OCI-LY7 (cell line): Measurements from ENCODE around the gene UBE2J2. TPM values are rescaled to one million over a fixed set of nuclear protein-coding genes. Genes with fewer than 3 reads are reported as not detected.

Source experiments
- BruUV-seq: library from RNA; stranded (reverse); fragments of 400-500 nt; replicated peaks from 2 replicates; lab custom pipeline; 2021; lab: Mats Ljungman, UMichigan
- CTCF ChIA-PET: fragments of 300-600 bp; sonication (Branson Sonifier 250); formaldehyde crosslinking; loops from one replicate; lab custom pipeline; 2022; ENCODE audit warnings: antibody characterized with exemption; ENCODE audit not compliant: unreplicated experiment; lab: Charles Lee
- POLR2A ChIA-PET: fragments of 300-600 bp; sonication (Branson Sonifier 250); formaldehyde crosslinking; loops from one replicate; lab custom pipeline; 2022; ENCODE audit warnings: antibody characterized with exemption; lab: Charles Lee
- DNase-seq: peaks from one replicate; pipeline ENCODE4 v3.0.0-alpha.2; 2015; ENCODE audit warnings: low spot score
- H2AFZ ChIP-seq: fragments of 200-600 bp; sonication (generic), shearing (Covaris generic); 2 replicates; pipeline ENCODE4 v1.6.1; 2014; ENCODE audit warnings: mild to moderate bottlenecking, antibody characterized with exemption, low read length, moderate library complexity
- H3K27ac ChIP-seq: fragments of 200-600 bp; sonication (generic); 2 replicates; pipeline ENCODE4 v1.5.1; 2014; ENCODE audit warnings: mixed run types, low read depth, mild to moderate bottlenecking, moderate library complexity, low read length, inconsistent platforms; ENCODE audit not compliant: poor library complexity, severe bottlenecking
- H3K36me3 ChIP-seq: fragments of 200-600 bp; sonication (generic); 2 replicates; pipeline ENCODE4 v1.6.1; 2014; ENCODE audit warnings: mild to moderate bottlenecking, antibody characterized with exemption, low read length, moderate library complexity, mixed read lengths; ENCODE audit not compliant: insufficient read depth
- H3K4me1 ChIP-seq: fragments of 200-600 bp; sonication (generic); 2 replicates; pipeline ENCODE4 v1.5.1; 2014; ENCODE audit warnings: mild to moderate bottlenecking, low read length; ENCODE audit not compliant: insufficient read depth, poor library complexity, severe bottlenecking
- H3K4me2 ChIP-seq: fragments of 200-600 bp; sonication (generic); 2 replicates; pipeline ENCODE4 v1.6.1; 2014; ENCODE audit warnings: mild to moderate bottlenecking, low read length
- H3K4me3 ChIP-seq: fragments of 200-600 bp; sonication (generic); 2 replicates; pipeline ENCODE4 v1.5.1; 2014; ENCODE audit warnings: mild to moderate bottlenecking, low read depth, low read length; ENCODE audit not compliant: poor library complexity, severe bottlenecking
- H3K79me2 ChIP-seq: fragments of 200-600 bp; sonication (generic); 2 replicates; pipeline ENCODE4 v1.6.1; 2016; ENCODE audit warnings: low read depth, mild to moderate bottlenecking, low read length, moderate library complexity, mixed read lengths; ENCODE audit not compliant: insufficient read depth
- H3K9me2 ChIP-seq: fragments of 200-600 bp; sonication (generic); 2 replicates; pipeline ENCODE4 v1.6.1; 2016; ENCODE audit warnings: mild to moderate bottlenecking, low read length, mixed read lengths; ENCODE audit not compliant: insufficient read depth
- H3K9me3 ChIP-seq: fragments of 200-600 bp; sonication (generic); 2 replicates; pipeline ENCODE4 v1.6.1; 2014; ENCODE audit warnings: mild to moderate bottlenecking, mixed run types, low read length, mixed read lengths
- H4K20me1 ChIP-seq: fragments of 200-600 bp; sonication (generic); 2 replicates; pipeline ENCODE4 v1.6.1; 2014; ENCODE audit warnings: mild to moderate bottlenecking, antibody characterized with exemption, low read length, moderate library complexity, mixed read lengths; ENCODE audit not compliant: insufficient read depth
- EZH2phosphoT487 ChIP-seq: fragments of 200-600 bp; sonication (generic); IDR thresholded peaks from 2 replicates; pipeline ENCODE4 v1.6.1; 2018; ENCODE audit warnings: low read depth, borderline replicate concordance, mild to moderate bottlenecking, mixed run types, antibody characterized with exemption, low read length, moderate library complexity, mixed read lengths
- intact Hi-C: fragments of 100-400 bp; cut with micrococcal nuclease; formaldehyde crosslinking; loops from one replicate; pipeline ENCODE4 v1.10.0; 2022; ENCODE audit not compliant: unreplicated experiment
- total RNA-seq, 2 experiments: library from RNA; depleted of rRNA in 1 of 2; stranded (reverse); fragments of >200 nt in 1 of 2; shearing (Covaris generic) in 1 of 2; gene quantifications; 2 replicates each; pipeline ENCODE4 v1.2.3, GENCODE V29; 2014 to 2022
- TF ChIP-seq, protein P1 (sequence below): fragments of 200-600 bp; sonication (generic); conservative IDR thresholded peaks from 2 replicates; pipeline ENCODE4 v1.5.1; 2014; ENCODE audit warnings: mild to moderate bottlenecking, antibody characterized with exemption, low read length, moderate library complexity, mixed read lengths

Gene UBE2J2
- total RNA-seq, 2 experiments from 2014 or later = 69.2 to 88.7 TPM

DNA sequence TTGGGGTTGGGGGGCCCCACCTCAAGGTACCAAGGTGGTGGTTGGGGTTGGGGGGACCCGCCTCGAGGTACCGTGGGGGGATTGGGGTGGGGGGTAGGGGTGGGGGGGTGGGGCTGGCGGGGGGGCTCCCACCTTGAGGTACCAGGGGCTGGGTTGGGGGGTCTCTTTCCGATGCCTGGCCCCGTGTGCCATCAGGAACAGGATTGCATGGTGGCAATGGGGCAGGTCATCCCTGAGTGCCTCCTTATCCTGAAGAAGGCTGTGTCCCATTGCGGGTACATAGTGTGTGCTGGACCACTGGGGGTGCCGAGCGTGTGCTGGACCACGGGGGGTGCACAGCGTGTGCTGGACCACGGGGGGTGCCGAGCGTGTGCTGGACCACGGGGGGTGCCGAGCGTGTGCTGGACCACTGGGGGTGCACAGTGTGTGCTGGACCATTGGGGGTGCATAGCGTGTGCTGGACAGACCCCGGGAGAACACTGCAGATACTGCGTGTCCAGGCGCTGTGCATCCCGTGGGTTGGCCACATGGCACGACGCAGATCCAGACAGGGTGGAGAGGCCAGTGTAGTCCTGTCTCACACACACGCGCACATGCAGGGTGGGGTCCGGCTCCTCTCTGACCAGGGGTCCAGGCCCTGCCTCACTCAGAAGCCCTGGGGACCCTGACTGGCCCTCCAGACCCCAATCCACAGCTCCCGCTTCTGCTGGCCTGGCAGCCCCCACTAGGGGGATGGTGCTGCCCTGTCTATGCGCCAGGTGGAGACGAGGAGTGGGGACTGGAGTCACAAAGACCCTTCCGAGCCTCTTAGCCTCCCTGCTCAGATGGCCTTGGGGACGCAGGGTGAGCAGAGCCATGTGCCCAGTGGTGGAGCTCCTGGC, 10.8 kb upstream of the UBE2J2 start:
- TF ChIP-seq EZH2phosphoT487 = no peak
- TF ChIP-seq, protein P1, sequence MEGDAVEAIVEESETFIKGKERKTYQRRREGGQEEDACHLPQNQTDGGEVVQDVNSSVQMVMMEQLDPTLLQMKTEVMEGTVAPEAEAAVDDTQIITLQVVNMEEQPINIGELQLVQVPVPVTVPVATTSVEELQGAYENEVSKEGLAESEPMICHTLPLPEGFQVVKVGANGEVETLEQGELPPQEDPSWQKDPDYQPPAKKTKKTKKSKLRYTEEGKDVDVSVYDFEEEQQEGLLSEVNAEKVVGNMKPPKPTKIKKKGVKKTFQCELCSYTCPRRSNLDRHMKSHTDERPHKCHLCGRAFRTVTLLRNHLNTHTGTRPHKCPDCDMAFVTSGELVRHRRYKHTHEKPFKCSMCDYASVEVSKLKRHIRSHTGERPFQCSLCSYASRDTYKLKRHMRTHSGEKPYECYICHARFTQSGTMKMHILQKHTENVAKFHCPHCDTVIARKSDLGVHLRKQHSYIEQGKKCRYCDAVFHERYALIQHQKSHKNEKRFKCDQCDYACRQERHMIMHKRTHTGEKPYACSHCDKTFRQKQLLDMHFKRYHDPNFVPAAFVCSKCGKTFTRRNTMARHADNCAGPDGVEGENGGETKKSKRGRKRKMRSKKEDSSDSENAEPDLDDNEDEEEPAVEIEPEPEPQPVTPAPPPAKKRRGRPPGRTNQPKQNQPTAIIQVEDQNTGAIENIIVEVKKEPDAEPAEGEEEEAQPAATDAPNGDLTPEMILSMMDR = no peak
- Histone ChIP-seq H3K36me3 (no peaks in the 10 kb centered on the region), H2AFZ (no peak overlapping the region), H3K4me3 (no peak overlapping the region), H3K9me3 (no peaks in the 10 kb centered on the region), H3K27ac (no peak overlapping the region), H3K4me1 (no peaks in the 10 kb centered on the region), H3K4me2 (no peak overlapping the region), H3K79me2 (no peaks in the 10 kb centered on the region), H4K20me1 (no peaks in the 10 kb centered on the region), H3K9me2 (no peaks in the 10 kb centered on the region)
- no TSS peak for BruUV-seq
- ChIA-PET POLR2A (no interaction called here), CTCF (no interaction called here)
- intact Hi-C loops = no loop called here
- no peak for DNase-seq

GRCh38 chr1:1283821-1284220, 10.2 kb upstream of the UBE2J2 start:
- Histone ChIP-seq H3K9me3 (no peaks in the 10 kb centered on the region), H3K36me3 (no peaks in the 10 kb centered on the region), H3K9me2 (no peaks in the 10 kb centered on the region), H3K4me3 (no peak overlapping the region), H3K27ac (no peak overlapping the region), H3K4me1 (no peaks in the 10 kb centered on the region), H3K4me2 (no peak overlapping the region), H4K20me1 (no peaks in the 10 kb centered on the region), H2AFZ (no peak overlapping the region), H3K79me2 (no peaks in the 10 kb centered on the region)
- TF ChIP-seq EZH2phosphoT487 = no peak
- BruUV-seq = no TSS peak
- ChIA-PET CTCF (no interaction called here), POLR2A (no interaction called here)
- DNase-seq = peak; percentile 43
- intact Hi-C loops = no loop called here

- intact Hi-C loops = no loop called here
- POLR2A ChIA-PET = no interaction called here
- no peak overlapping the region for H3K27ac ChIP-seq
These were observed 9.3 kb upstream of the UBE2J2 start for GRCh38 chr1:1282998-1283397.

More at GRCh38 chr1:1282998-1283397, 9.3 kb upstream of the UBE2J2 start:
- no peak overlapping the region for H2AFZ ChIP-seq
- CTCF ChIA-PET = interaction anchor here (0.6 kb wide), 1 partner anchor 254 kb away, joined by 3 read pairs; no protein-coding TSS in a partner anchor
- H3K4me1 ChIP-seq = no peaks in the 10 kb centered on the region
- H3K79me2 ChIP-seq = no peaks in the 10 kb centered on the region
- no peaks in the 10 kb centered on the region for H3K9me3 ChIP-seq
- no peak overlapping the region for H3K4me2 ChIP-seq
- no peak for DNase-seq
- no peak for TF ChIP-seq EZH2phosphoT487
- TF ChIP-seq, protein P1 = no peak
- no peaks in the 10 kb centered on the region for H3K9me2 ChIP-seq
- no peaks in the 10 kb centered on the region for H4K20me1 ChIP-seq
- no peak overlapping the region for H3K4me3 ChIP-seq
- BruUV-seq = no TSS peak
- H3K36me3 ChIP-seq = no peaks in the 10 kb centered on the region
